Stimulated activated naive CD8-positive, alpha-beta T cell treated with anti-CD3 and anti-CD28 coated beads, Interleukin-15, amount 100 ng/mL, for 72 hours (primary cell): ENCODE measurements around the gene RBBP8NL.

Experiments
- ATAC-seq: fragments of 150-1000 bp; cut with Tn5 transposase; 2 replicates; pipeline ENCODE4 v1.10.0; 2021; ENCODE audit warnings: mild to moderate bottlenecking, moderate library complexity
- DNase-seq, 2 donors: peaks; one replicate each; pipeline ENCODE4 v3.0.0; 2021 to 2022
- H3K27ac Mint-ChIP-seq, 2 donors: one replicate each; pipeline ENCODE4 v1.8.0; 2022; ENCODE audit warnings: mild to moderate bottlenecking in 2 of 2, mixed read lengths in 2 of 2, moderate library complexity in 2 of 2
- H3K27me3 Mint-ChIP-seq: one replicate; pipeline ENCODE4 v1.8.0; 2022; ENCODE audit warnings: mixed read lengths
- H3K4me1 Mint-ChIP-seq: one replicate; pipeline ENCODE4 v1.8.0; 2022; ENCODE audit warnings: mild to moderate bottlenecking, mixed read lengths
- H3K4me3 Mint-ChIP-seq, 2 donors: one replicate each; pipeline ENCODE4 v1.8.0; 2022; ENCODE audit warnings: mild to moderate bottlenecking in 2 of 2, mixed read lengths in 2 of 2, moderate library complexity in 1 of 2
- H3K9me3 Mint-ChIP-seq, 2 donors: one replicate each; pipeline ENCODE4 v1.8.0; 2022; ENCODE audit warnings: mixed read lengths in 2 of 2

The RBBP8NL gene

GRCh38 chr20:62366370-62367135 is 60.8 kb downstream of the RBBP8NL start:
- Mint-ChIP-seq H3K27me3 (peaks cover 60% of the 10 kb centered on the region), H3K9me3 (no peaks in the 10 kb centered on the region)
- DNase-seq: no peak

GRCh38 chr20:62365814-62366369 is 61.4 kb downstream of the RBBP8NL start:
- Mint-ChIP-seq H3K4me1 (peaks cover 26% of the 10 kb centered on the region), H3K27ac (no peak overlapping the region), H3K27me3 (peaks cover 60% of the 10 kb centered on the region), H3K4me3 (peak overlapping the region in 1 of 2 donors; percentile 46), H3K9me3 (no peaks in the 10 kb centered on the region)
- no peak for DNase-seq
- no peak for ATAC-seq

More at GRCh38 chr20:62366370-62367135, 60.8 kb downstream of the RBBP8NL start:
- Mint-ChIP-seq H3K4me1 (peaks cover 26% of the 10 kb centered on the region), H3K4me3 (peak overlapping the region in 1 of 2 donors; percentile 46), H3K27ac (no peak overlapping the region)
- ATAC-seq: peak; percentile 23

- ATAC-seq (no peak), DNase-seq (no peak)
- H3K9me3 Mint-ChIP-seq: no peaks in the 10 kb centered on the region
- H3K27ac Mint-ChIP-seq: no peak overlapping the region
- peaks cover 25% of the 10 kb centered on the region for H3K4me1 Mint-ChIP-seq
- H3K4me3 Mint-ChIP-seq: no peak overlapping the region
- peaks cover 60% of the 10 kb centered on the region for H3K27me3 Mint-ChIP-seq
Measured at GRCh38 chr20:62364911-62365736, 62.2 kb downstream of the RBBP8NL start.

- no peak for ATAC-seq
- Mint-ChIP-seq H3K4me3 (no peak overlapping the region), H3K9me3 (no peaks in the 10 kb centered on the region), H3K4me1 (peaks cover 16% of the 10 kb centered on the region), H3K27me3 (peaks cover 53% of the 10 kb centered on the region), H3K27ac (no peak overlapping the region)
- DNase-seq: no peak
Measured at GRCh38 chr20:62363920-62364851, 63.2 kb downstream of the RBBP8NL start.

- H3K4me1 Mint-ChIP-seq: peaks cover 8% of the 10 kb centered on the region
- no peak overlapping the region for H3K27ac Mint-ChIP-seq
- peaks cover 51% of the 10 kb centered on the region for H3K27me3 Mint-ChIP-seq
- DNase-seq: no peak
- H3K9me3 Mint-ChIP-seq: no peaks in the 10 kb centered on the region
- ATAC-seq: no peak
- H3K4me3 Mint-ChIP-seq: no peak overlapping the region
Measured at GRCh38 chr20:62362991-62363919, 64.1 kb downstream of the RBBP8NL start.

GRCh38 chr20:62362590-62362940 is 64.8 kb downstream of the RBBP8NL start:
- Mint-ChIP-seq H3K4me1 (peaks cover 1% of the 10 kb centered on the region), H3K4me3 (no peak overlapping the region)

GRCh38 chr20:62361799-62362589 is 65.3 kb downstream of the RBBP8NL start:
- Mint-ChIP-seq H3K4me3 (no peak overlapping the region), H3K27ac (no peak overlapping the region), H3K9me3 (no peaks in the 10 kb centered on the region), H3K27me3 (peaks cover 41% of the 10 kb centered on the region), H3K4me1 (no peaks in the 10 kb centered on the region)
- no peak for ATAC-seq
- no peak for DNase-seq

More at GRCh38 chr20:62362590-62362940, 64.8 kb downstream of the RBBP8NL start:
- Mint-ChIP-seq H3K27me3 (peaks cover 44% of the 10 kb centered on the region), H3K27ac (no peak overlapping the region), H3K9me3 (no peaks in the 10 kb centered on the region)
- ATAC-seq (no peak), DNase-seq (no peak)

GRCh38 chr20:62360854-62361798 is 66.2 kb downstream of the RBBP8NL start:
- Mint-ChIP-seq H3K9me3 (no peaks in the 10 kb centered on the region), H3K27ac (no peak overlapping the region), H3K4me1 (no peaks in the 10 kb centered on the region), H3K4me3 (no peak overlapping the region), H3K27me3 (peaks cover 47% of the 10 kb centered on the region)
- no peak for ATAC-seq
- no peak for DNase-seq
